ENCODE measurements around the gene B3GAT3. TPM values are rescaled to one million over a fixed set of nuclear protein-coding genes. Genes with fewer than 3 reads are reported as not detected.

The B3GAT3 gene
- total RNA-seq, 2 donors from 2014 or later, result 27.5 to 30.3 TPM

- Histone ChIP-seq H3K4me1 (ENCODE audit: control insufficient read depth in 1 of 2, low read depth in 2 of 2) (peaks cover 12 to 37% of the 10 kb centered on the region in 2 donors), H3K4me3 (no peak overlapping the region), H3K27me3 (replicated peaks; ENCODE audit: insufficient read depth) (no peaks in the 10 kb centered on the region), H3K9me3 (no peaks in the 10 kb centered on the region), H3K27ac (no peak overlapping the region), H3K36me3 (peaks cover 14% of the 10 kb centered on the region)
- ATAC-seq (ENCODE audit: insufficient number of reproducible peaks, low FRiP score, low read depth) (no peak), DNase-seq (ENCODE audit: low spot score) (no peak)
- TF ChIP-seq, protein P1, sequence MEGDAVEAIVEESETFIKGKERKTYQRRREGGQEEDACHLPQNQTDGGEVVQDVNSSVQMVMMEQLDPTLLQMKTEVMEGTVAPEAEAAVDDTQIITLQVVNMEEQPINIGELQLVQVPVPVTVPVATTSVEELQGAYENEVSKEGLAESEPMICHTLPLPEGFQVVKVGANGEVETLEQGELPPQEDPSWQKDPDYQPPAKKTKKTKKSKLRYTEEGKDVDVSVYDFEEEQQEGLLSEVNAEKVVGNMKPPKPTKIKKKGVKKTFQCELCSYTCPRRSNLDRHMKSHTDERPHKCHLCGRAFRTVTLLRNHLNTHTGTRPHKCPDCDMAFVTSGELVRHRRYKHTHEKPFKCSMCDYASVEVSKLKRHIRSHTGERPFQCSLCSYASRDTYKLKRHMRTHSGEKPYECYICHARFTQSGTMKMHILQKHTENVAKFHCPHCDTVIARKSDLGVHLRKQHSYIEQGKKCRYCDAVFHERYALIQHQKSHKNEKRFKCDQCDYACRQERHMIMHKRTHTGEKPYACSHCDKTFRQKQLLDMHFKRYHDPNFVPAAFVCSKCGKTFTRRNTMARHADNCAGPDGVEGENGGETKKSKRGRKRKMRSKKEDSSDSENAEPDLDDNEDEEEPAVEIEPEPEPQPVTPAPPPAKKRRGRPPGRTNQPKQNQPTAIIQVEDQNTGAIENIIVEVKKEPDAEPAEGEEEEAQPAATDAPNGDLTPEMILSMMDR (IDR thresholded peaks at IDR 0.05), result no peak
Observed at GRCh38 chr11:62648967-62649364, 27.2 kb upstream of the B3GAT3 start.

GRCh38 chr11:62648185-62648966 is 26.6 kb upstream of the B3GAT3 start:
- Histone ChIP-seq H3K27ac (no peak overlapping the region), H3K36me3 (peaks cover 14% of the 10 kb centered on the region), H3K9me3 (no peaks in the 10 kb centered on the region), H3K4me3 (no peak overlapping the region), H3K4me1 (ENCODE audit: control insufficient read depth in 1 of 2, low read depth in 2 of 2) (peaks cover 12 to 37% of the 10 kb centered on the region in 2 donors), H3K27me3 (replicated peaks; ENCODE audit: insufficient read depth) (no peaks in the 10 kb centered on the region)
- ATAC-seq (ENCODE audit: insufficient number of reproducible peaks, low FRiP score, low read depth) (no peak), DNase-seq (ENCODE audit: low spot score) (no peak)
- TF ChIP-seq, protein P1 (IDR thresholded peaks at IDR 0.05), result no peak

- ATAC-seq (ENCODE audit: insufficient number of reproducible peaks, low FRiP score, low read depth), result no peak
- H3K9me3 ChIP-seq, result no peaks in the 10 kb centered on the region
- peaks cover 18% of the 10 kb centered on the region for H3K36me3 ChIP-seq
- no peak overlapping the region for H3K27ac ChIP-seq
- no peak overlapping the region for H3K4me3 ChIP-seq
- no peak for DNase-seq (ENCODE audit: low spot score)
- H3K27me3 ChIP-seq (replicated peaks; ENCODE audit: insufficient read depth), result no peaks in the 10 kb centered on the region
- TF ChIP-seq, protein P1 (IDR thresholded peaks at IDR 0.05), result no peak
- peaks cover 12 to 36% of the 10 kb centered on the region in 2 donors for H3K4me1 ChIP-seq (ENCODE audit: control insufficient read depth in 1 of 2, low read depth in 2 of 2)
Observed at GRCh38 chr11:62647609-62648005, 25.8 kb upstream of the B3GAT3 start.

DNA sequence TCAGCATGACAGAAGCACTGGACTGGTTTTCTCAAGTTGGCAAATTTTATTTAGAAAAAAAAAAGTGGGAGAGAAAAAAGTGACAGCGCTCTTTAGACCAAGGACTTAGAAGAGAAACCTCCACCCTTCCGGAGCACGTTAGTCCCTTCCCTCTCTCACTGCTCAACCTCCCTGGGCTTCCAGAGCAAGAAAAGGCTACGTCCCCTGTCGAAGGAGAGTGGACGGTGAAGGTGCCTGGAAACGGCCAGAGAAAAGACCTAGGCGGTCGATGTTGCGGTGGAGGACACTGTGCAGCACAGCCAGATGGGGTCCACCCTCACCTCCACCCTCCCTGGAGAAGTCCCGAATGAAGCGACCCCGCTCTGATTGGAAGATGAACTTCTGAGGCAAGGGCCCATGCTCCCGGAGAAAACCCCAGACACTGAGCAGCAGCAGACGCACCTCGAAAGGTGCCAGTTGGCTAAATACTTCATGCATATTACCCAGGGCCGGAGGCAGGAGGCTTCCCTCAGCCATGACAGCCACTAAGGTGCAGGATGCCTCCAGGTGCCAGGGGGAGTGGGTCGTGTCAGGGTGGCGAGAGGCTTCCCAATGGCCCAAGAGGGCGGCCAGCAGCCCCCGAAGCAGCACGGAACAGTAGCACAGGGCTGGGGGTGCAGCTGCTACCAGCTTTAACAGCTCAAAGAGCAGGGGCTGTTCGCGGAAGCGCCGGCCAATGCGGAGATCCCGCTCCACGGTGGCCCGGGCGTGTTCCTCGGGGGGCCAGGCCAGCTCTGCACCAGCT is 25.2 kb upstream of the B3GAT3 start:
- DNase-seq (ENCODE audit: low spot score), result no peak
- ATAC-seq (ENCODE audit: insufficient number of reproducible peaks, low FRiP score, low read depth), result no peak
- no peaks in the 10 kb centered on the region for H3K9me3 ChIP-seq
- peak overlapping the region; percentile 94 for H3K4me3 ChIP-seq
- H3K36me3 ChIP-seq, result peaks cover 21% of the 10 kb centered on the region
- H3K27ac ChIP-seq, result peak overlapping the region; percentile 34 to 52
- H3K4me1 ChIP-seq (ENCODE audit: control insufficient read depth in 1 of 2, low read depth in 2 of 2), result peaks cover 8 to 30% of the 10 kb centered on the region in 2 donors
- no peaks in the 10 kb centered on the region for H3K27me3 ChIP-seq (replicated peaks; ENCODE audit: insufficient read depth)
- TF ChIP-seq, protein P1 (IDR thresholded peaks at IDR 0.05), result no peak

All from thoracic aorta (tissue), 2 donors.